ENCODE data around the gene OR1E2.
"Not testable (repeated sequence)": the region's sequence is repeated elsewhere in the genome, so short reads cannot be mapped to it uniquely, and the experiment has no call there.

The OR1E2 gene

DNA sequence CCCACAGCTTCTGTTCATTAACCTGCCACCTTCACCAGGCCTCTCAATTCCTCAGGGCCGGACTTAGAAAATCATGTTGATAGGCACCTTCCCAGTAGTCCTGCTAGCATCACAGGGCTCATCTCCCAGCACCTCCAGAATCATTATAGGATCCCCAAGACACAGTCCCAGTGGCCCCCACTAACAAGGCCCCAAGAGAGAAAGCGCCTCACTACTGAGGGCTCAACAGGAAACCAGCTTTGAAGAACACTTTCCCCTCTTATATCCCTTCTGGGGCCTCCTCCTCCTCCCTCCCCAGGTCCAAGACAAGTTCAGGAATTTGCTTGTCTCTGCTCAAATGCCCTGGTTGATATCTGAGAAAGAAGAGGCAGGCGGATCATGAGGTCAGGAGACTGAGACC, 22.6 kb downstream of the OR1E2 start, which contains the start of gene OR3A3:
Gene OR3A3 (plus strand): TSS at position 301 of the 400 bp plus-strand sequence.
- no peak for TF ChIP-seq EZH2phosphoT487 (IDR thresholded peaks at IDR 0.05; ENCODE audit: low read depth)
- TF ChIP-seq, protein P1, sequence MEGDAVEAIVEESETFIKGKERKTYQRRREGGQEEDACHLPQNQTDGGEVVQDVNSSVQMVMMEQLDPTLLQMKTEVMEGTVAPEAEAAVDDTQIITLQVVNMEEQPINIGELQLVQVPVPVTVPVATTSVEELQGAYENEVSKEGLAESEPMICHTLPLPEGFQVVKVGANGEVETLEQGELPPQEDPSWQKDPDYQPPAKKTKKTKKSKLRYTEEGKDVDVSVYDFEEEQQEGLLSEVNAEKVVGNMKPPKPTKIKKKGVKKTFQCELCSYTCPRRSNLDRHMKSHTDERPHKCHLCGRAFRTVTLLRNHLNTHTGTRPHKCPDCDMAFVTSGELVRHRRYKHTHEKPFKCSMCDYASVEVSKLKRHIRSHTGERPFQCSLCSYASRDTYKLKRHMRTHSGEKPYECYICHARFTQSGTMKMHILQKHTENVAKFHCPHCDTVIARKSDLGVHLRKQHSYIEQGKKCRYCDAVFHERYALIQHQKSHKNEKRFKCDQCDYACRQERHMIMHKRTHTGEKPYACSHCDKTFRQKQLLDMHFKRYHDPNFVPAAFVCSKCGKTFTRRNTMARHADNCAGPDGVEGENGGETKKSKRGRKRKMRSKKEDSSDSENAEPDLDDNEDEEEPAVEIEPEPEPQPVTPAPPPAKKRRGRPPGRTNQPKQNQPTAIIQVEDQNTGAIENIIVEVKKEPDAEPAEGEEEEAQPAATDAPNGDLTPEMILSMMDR (IDR thresholded peaks at IDR 0.05; ENCODE audit: low read depth, low read length) = no peak
- Histone ChIP-seq H3K4me3 (ENCODE audit: low read length) (no peak within 1 kb of the TSS), H3K9me3 (ENCODE audit: insufficient read depth, low read length) (no peaks in the 10 kb centered on the region), H3K27me3 (ENCODE audit: low read depth, low read length) (no peaks in the 10 kb centered on the region), H4K20me1 (ENCODE audit: insufficient read depth, low read length) (no peaks in the 10 kb centered on the region), H3K79me2 (ENCODE audit: low read length) (no peaks in the 10 kb centered on the region), H3K36me3 (replicated peaks; ENCODE audit: low read depth, low read length) (no peaks in the 10 kb centered on the region), H3K4me1 (ENCODE audit: low read length) (no peaks in the 10 kb centered on the region), H3K27ac (ENCODE audit: low read length) (no peak within 1 kb of the TSS), H3K9ac (ENCODE audit: low read length) (no peak within 1 kb of the TSS), H2AFZ (ENCODE audit: low read depth, low read length) (no peak within 1 kb of the TSS), H3K4me2 (ENCODE audit: low read length) (no peak within 1 kb of the TSS)

DNA sequence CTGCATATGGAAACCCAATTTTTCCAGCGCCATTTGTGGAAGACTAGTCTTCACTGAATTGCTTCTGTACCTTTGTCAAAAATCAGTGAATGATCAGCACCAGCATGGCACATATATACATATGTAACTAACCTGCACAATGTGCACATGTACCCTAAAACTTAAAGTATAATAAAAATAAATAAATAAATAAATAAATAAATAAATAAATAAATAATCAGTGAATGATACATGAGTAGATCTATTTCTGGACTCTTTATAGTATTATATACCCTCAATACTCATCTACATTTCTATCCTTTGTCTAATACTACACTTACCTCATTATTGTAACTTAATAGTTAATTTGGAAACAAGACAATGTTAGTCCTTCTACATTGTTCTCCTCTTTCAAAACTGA, 29.8 kb downstream of the OR1E2 start:
- H3K36me3 ChIP-seq (replicated peaks; ENCODE audit: low read depth, low read length); H3K27ac ChIP-seq (ENCODE audit: low read length); H3K9ac ChIP-seq (ENCODE audit: low read length); H3K4me1 ChIP-seq (ENCODE audit: low read length); H3K4me3 ChIP-seq (ENCODE audit: low read length); H3K4me2 ChIP-seq (ENCODE audit: low read length); H3K27me3 ChIP-seq (ENCODE audit: low read depth, low read length); H3K79me2 ChIP-seq (ENCODE audit: low read length); H2AFZ ChIP-seq (ENCODE audit: low read depth, low read length); H4K20me1 ChIP-seq (ENCODE audit: insufficient read depth, low read length); H3K9me3 ChIP-seq (ENCODE audit: insufficient read depth, low read length): not testable (repeated sequence)

DNA sequence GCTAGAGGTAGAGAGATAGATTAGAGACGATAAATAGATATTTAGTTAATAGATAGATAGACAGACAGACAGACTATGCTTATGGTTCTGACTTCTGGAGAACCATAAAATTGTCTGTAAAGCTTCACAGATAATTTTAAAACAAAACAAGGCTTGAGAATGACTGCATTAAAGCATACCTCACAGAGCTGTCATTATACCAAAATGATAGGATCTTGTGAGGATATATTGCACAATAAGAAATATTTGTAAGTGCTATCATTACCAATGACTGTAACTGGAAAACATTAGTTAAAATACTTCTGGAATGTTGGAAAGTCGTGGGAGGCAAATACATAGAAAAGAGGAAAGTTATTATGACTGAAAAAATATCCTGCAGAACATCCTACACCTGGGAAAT, 31.9 kb downstream of the OR1E2 start:
- Histone ChIP-seq H3K4me1 (ENCODE audit: low read length) (no peaks in the 10 kb centered on the region), H3K27me3 (ENCODE audit: low read depth, low read length) (no peaks in the 10 kb centered on the region), H3K4me3 (ENCODE audit: low read length) (no peak overlapping the region), H3K36me3 (replicated peaks; ENCODE audit: low read depth, low read length) (no peaks in the 10 kb centered on the region), H3K79me2 (ENCODE audit: low read length) (no peaks in the 10 kb centered on the region), H3K4me2 (ENCODE audit: low read length) (no peak overlapping the region), H3K9ac (ENCODE audit: low read length) (no peak overlapping the region), H3K9me3 (ENCODE audit: insufficient read depth, low read length) (no peaks in the 10 kb centered on the region), H2AFZ (ENCODE audit: low read depth, low read length) (no peak overlapping the region), H4K20me1 (ENCODE audit: insufficient read depth, low read length) (no peaks in the 10 kb centered on the region), H3K27ac (ENCODE audit: low read length) (no peak overlapping the region)
- TF ChIP-seq, protein P1 (IDR thresholded peaks at IDR 0.05; ENCODE audit: low read depth, low read length) = no peak
- TF ChIP-seq EZH2phosphoT487 (IDR thresholded peaks at IDR 0.05; ENCODE audit: low read depth) = no peak

DNA sequence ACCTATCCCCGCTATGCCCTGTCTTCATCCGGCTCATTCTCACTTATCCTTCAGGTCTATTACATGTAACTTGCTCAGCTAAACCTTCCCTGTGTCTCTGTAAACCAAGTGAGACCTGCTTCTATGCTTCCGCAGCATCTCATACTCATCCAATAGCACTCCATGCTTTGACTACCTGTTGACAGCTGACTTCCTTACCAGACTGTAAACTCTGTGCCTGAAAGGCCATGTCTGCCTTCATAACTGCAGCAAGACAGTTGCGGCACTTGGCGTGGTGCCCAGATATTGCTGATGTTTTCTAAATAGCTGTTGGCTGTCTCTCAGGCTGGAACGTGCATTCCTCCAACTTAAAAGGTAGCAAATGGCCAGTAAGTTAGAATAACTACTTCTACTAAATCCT, 33.6 kb downstream of the OR1E2 start:
- no peaks in the 10 kb centered on the region for H3K36me3 ChIP-seq (replicated peaks; ENCODE audit: low read depth, low read length)
- no peaks in the 10 kb centered on the region for H3K9me3 ChIP-seq (ENCODE audit: insufficient read depth, low read length)
- no peaks in the 10 kb centered on the region for H3K27me3 ChIP-seq (ENCODE audit: low read depth, low read length)
- no peaks in the 10 kb centered on the region for H3K79me2 ChIP-seq (ENCODE audit: low read length)
- no peak overlapping the region for H3K4me3 ChIP-seq (ENCODE audit: low read length)
- no peak overlapping the region for H2AFZ ChIP-seq (ENCODE audit: low read depth, low read length)
- no peak for TF ChIP-seq EZH2phosphoT487 (IDR thresholded peaks at IDR 0.05; ENCODE audit: low read depth)
- TF ChIP-seq, protein P1 (IDR thresholded peaks at IDR 0.05; ENCODE audit: low read depth, low read length) = no peak
- no peaks in the 10 kb centered on the region for H4K20me1 ChIP-seq (ENCODE audit: insufficient read depth, low read length)
- H3K4me2 ChIP-seq (ENCODE audit: low read length) = no peak overlapping the region
- H3K9ac ChIP-seq (ENCODE audit: low read length) = no peak overlapping the region
- no peak overlapping the region for H3K27ac ChIP-seq (ENCODE audit: low read length)
- no peaks in the 10 kb centered on the region for H3K4me1 ChIP-seq (ENCODE audit: low read length)

DNA sequence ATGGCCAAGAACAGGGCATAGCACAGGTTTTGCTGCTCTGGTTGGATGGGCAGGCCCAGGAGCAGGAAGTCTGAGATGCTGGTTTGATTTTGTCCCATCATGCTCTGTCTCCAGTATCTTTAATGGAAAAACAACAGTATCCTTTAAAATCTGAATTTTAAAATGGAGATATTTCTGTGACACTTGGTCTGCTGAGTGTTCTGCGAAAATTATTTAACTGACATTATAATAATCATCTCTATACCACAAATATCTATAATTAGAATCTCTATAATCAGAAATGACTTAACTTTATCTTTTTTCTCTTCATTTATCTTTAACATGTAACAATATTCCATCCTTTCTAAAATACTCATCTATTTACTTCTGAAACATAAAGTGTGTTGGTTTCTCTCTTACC, 35.3 kb downstream of the OR1E2 start, which contains the start of gene OR1E1:
Gene OR1E1 (minus strand): TSS at position 101 of the 400 bp plus-strand sequence. CDS start 0 bp downstream, at position 101.
- Histone ChIP-seq H2AFZ (ENCODE audit: low read depth, low read length) (no peak within 1 kb of the TSS), H3K9ac (ENCODE audit: low read length) (no peak within 1 kb of the TSS), H3K4me3 (ENCODE audit: low read length) (no peak within 1 kb of the TSS), H3K9me3 (ENCODE audit: insufficient read depth, low read length) (no peaks in the 10 kb centered on the region), H3K4me2 (ENCODE audit: low read length) (no peak within 1 kb of the TSS), H3K36me3 (replicated peaks; ENCODE audit: low read depth, low read length) (no peaks in the 10 kb centered on the region), H3K4me1 (ENCODE audit: low read length) (no peaks in the 10 kb centered on the region), H3K27ac (ENCODE audit: low read length) (no peak within 1 kb of the TSS), H3K27me3 (ENCODE audit: low read depth, low read length) (no peaks in the 10 kb centered on the region), H4K20me1 (ENCODE audit: insufficient read depth, low read length) (no peaks in the 10 kb centered on the region), H3K79me2 (ENCODE audit: low read length) (no peaks in the 10 kb centered on the region)
- no peak for TF ChIP-seq EZH2phosphoT487 (IDR thresholded peaks at IDR 0.05; ENCODE audit: low read depth)
- TF ChIP-seq, protein P1 (IDR thresholded peaks at IDR 0.05; ENCODE audit: low read depth, low read length) = no peak

DNA sequence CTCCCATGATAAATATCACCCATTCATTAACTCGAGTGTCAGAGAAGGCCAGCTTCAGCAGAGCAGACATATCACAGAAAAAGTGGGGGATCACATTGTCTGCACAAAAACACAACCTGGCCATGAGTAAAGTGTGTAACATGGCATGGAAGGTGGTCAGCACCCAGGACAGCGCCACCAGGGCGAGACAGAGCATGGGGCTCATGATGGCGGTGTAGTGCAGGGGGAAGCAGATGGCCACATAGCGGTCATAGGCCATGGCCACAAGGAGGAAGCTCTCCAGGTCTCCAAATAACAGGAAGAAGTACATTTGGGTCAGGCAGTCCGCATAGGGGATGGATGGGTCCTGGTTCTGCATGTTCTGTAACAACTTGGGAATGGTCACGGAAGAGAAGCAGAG, 35.8 kb downstream of the OR1E2 start:
- H2AFZ ChIP-seq (ENCODE audit: low read depth, low read length); H3K4me2 ChIP-seq (ENCODE audit: low read length); H4K20me1 ChIP-seq (ENCODE audit: insufficient read depth, low read length); H3K4me1 ChIP-seq (ENCODE audit: low read length); H3K79me2 ChIP-seq (ENCODE audit: low read length); H3K9me3 ChIP-seq (ENCODE audit: insufficient read depth, low read length); H3K36me3 ChIP-seq (replicated peaks; ENCODE audit: low read depth, low read length); H3K4me3 ChIP-seq (ENCODE audit: low read length); H3K9ac ChIP-seq (ENCODE audit: low read length); H3K27me3 ChIP-seq (ENCODE audit: low read depth, low read length); H3K27ac ChIP-seq (ENCODE audit: low read length): not testable (repeated sequence)

Measured in OCI-LY3 (cell line).